A204.1 (cell line): Measurements from ENCODE around the gene PRKCB.
"Not testable (repeated sequence)": the region's sequence is repeated elsewhere in the genome, so short reads cannot be mapped to it uniquely, and the experiment has no call there.

ENCODE experiments used
- FAIRE-seq: peaks from 2 replicates; lab custom pipeline; 2012; peaks lifted over from hg19 to GRCh38; lab: Jason Lieb, UNC

Gene PRKCB

GRCh38 chr16:23902748-23903414 is 67.1 kb downstream of the PRKCB start:
- no peak for FAIRE-seq

- FAIRE-seq = no peak
These were observed 69.2 kb downstream of the PRKCB start for GRCh38 chr16:23905027-23905426.

- no peak for FAIRE-seq
These were observed 71.7 kb downstream of the PRKCB start for GRCh38 chr16:23907457-23907902.

- no peak for FAIRE-seq
These were observed 72.1 kb downstream of the PRKCB start for GRCh38 chr16:23907903-23908302.

GRCh38 chr16:23908790-23909189 is 73.0 kb downstream of the PRKCB start:
- FAIRE-seq = no peak

- FAIRE-seq = no peak
These were observed 74.1 kb downstream of the PRKCB start for GRCh38 chr16:23909792-23910418.

- no peak for FAIRE-seq
These were observed 79.3 kb downstream of the PRKCB start for GRCh38 chr16:23914946-23915530.

- not testable (repeated sequence) for FAIRE-seq
These were observed 80.8 kb downstream of the PRKCB start for GRCh38 chr16:23916552-23916951.

- no peak for FAIRE-seq
These were observed 81.8 kb downstream of the PRKCB start for GRCh38 chr16:23917621-23918020.

- FAIRE-seq = no peak
These were observed 84.7 kb downstream of the PRKCB start for GRCh38 chr16:23920446-23920845.

- no peak for FAIRE-seq
These were observed 85.1 kb downstream of the PRKCB start for GRCh38 chr16:23920899-23921298.

- FAIRE-seq = no peak
These were observed 86.6 kb downstream of the PRKCB start for GRCh38 chr16:23922406-23922805.

- FAIRE-seq = no peak
These were observed 88.3 kb downstream of the PRKCB start for GRCh38 chr16:23924128-23924527.

GRCh38 chr16:23927796-23928195 is 92.0 kb downstream of the PRKCB start:
- no peak for FAIRE-seq

- FAIRE-seq = no peak
These were observed 93.5 kb downstream of the PRKCB start for GRCh38 chr16:23929237-23929636.

- FAIRE-seq = no peak
These were observed 94.1 kb downstream of the PRKCB start for GRCh38 chr16:23929856-23930255.

- FAIRE-seq = no peak
These were observed 95.0 kb downstream of the PRKCB start for GRCh38 chr16:23930791-23931190.

GRCh38 chr16:23931199-23931598 is 95.4 kb downstream of the PRKCB start:
- no peak for FAIRE-seq

- not testable (repeated sequence) for FAIRE-seq
These were observed 97.9 kb downstream of the PRKCB start for GRCh38 chr16:23933650-23934049.

GRCh38 chr16:23934610-23935236 is 98.9 kb downstream of the PRKCB start:
- FAIRE-seq = no peak

- FAIRE-seq = no peak
These were observed 104.3 kb downstream of the PRKCB start for GRCh38 chr16:23940111-23940510.

- no peak for FAIRE-seq
These were observed 105.2 kb downstream of the PRKCB start for GRCh38 chr16:23941025-23941424.

GRCh38 chr16:23941963-23942564 is 106.3 kb downstream of the PRKCB start:
- FAIRE-seq = no peak
